MM.1S (cell line): Measurements from ENCODE around the gene MGME1.

Experiments used
- CTCF ChIP-seq: fragments of 300-600 bp; sonication (generic); IDR thresholded peaks from 2 replicates; pipeline ENCODE4 v1.5.1; 2016; ENCODE audit warnings: antibody characterized with exemption, low read length, mixed read lengths
- EZH2 ChIP-seq: fragments of 300-600 bp; sonication (generic); optimal IDR thresholded peaks from 2 replicates; pipeline ENCODE3; 2017; ENCODE audit warnings: low read depth, mild to moderate bottlenecking, antibody characterized with exemption, low read length, mixed read lengths
- EZH2phosphoT487 ChIP-seq: fragments of 300-600 bp; sonication (generic); IDR thresholded peaks from 2 replicates; pipeline ENCODE4 v1.6.1; 2018; ENCODE audit warnings: antibody characterized with exemption, low read length

- TF ChIP-seq CTCF (no peak), EZH2 (no peak), EZH2phosphoT487 (no peak)
Observed at GRCh38 chr20:17956099-17956685, 12.6 kb upstream of the MGME1 start.
